Breast epithelium (tissue), 3 donors: ENCODE results near the gene HOTAIR.

ENCODE experiments used
- POLR2A ChIP-seq: fragments of 450-650 bp; IDR thresholded peaks from one replicate; pipeline ENCODE4 v1.6.1; 2016; ENCODE audit warnings: antibody characterized with exemption, mild to moderate bottlenecking, moderate library complexity
- TF ChIP-seq, protein P1 (sequence below), 3 donors: fragments of 450-650 bp; IDR thresholded peaks; one replicate each; pipeline ENCODE4 v1.5.1; 2016 to 2017; ENCODE audit warnings: antibody characterized with exemption in 3 of 3, mild to moderate bottlenecking in 3 of 3, moderate library complexity in 3 of 3

DNA sequence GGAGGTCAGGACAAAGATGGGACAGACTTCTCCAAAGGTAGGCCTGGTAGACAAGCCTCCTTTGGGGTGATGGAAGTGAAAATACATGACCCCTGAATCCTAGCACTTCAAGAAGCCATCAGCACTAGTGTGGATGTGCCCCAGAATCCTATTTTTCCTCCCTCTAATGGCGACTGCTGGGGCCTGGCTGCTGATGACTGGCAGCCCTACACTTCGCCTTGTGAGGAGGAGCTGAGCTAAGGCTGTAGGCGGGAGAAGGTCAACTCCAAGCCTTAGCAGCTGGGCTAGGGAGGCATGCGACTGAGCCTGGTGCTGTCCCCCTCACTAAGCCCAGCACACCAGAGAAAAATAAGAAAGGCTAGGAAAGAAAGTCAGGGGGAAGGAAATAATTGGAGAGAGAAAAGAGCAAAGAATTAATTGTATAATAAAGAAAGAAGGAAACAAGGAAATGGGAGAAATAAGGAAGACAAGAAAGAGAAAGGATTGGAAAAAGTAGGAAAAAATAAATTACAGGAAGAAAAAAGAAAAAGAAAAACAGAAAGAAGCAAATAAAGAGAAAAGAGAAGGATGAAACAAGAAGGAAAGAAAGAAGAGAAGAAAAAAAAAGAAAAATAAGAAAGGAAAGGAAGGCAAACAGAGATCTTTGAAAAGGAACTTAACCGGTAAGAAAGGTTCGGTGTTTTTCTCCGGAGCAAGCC, 5.5 kb upstream of the HOTAIR start:
- TF ChIP-seq, protein P1, sequence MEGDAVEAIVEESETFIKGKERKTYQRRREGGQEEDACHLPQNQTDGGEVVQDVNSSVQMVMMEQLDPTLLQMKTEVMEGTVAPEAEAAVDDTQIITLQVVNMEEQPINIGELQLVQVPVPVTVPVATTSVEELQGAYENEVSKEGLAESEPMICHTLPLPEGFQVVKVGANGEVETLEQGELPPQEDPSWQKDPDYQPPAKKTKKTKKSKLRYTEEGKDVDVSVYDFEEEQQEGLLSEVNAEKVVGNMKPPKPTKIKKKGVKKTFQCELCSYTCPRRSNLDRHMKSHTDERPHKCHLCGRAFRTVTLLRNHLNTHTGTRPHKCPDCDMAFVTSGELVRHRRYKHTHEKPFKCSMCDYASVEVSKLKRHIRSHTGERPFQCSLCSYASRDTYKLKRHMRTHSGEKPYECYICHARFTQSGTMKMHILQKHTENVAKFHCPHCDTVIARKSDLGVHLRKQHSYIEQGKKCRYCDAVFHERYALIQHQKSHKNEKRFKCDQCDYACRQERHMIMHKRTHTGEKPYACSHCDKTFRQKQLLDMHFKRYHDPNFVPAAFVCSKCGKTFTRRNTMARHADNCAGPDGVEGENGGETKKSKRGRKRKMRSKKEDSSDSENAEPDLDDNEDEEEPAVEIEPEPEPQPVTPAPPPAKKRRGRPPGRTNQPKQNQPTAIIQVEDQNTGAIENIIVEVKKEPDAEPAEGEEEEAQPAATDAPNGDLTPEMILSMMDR (IDR thresholded peaks at IDR 0.05): no peak
- TF ChIP-seq POLR2A: no peak
